Mesangial cell (primary cell): ENCODE results near the gene RASA1. TPM values are rescaled to one million over a fixed set of nuclear protein-coding genes. Genes with fewer than 3 reads are reported as not detected.

Experiments used
- total RNA-seq: library from RNA; depleted of rRNA; stranded (reverse); fragments of >200 nt; gene quantifications from 2 replicates; pipeline ENCODE4 v1.2.3, GENCODE V29; 2015

Gene RASA1
- total RNA-seq: 21.3 and 27.5 TPM in 2 replicates

DNA sequence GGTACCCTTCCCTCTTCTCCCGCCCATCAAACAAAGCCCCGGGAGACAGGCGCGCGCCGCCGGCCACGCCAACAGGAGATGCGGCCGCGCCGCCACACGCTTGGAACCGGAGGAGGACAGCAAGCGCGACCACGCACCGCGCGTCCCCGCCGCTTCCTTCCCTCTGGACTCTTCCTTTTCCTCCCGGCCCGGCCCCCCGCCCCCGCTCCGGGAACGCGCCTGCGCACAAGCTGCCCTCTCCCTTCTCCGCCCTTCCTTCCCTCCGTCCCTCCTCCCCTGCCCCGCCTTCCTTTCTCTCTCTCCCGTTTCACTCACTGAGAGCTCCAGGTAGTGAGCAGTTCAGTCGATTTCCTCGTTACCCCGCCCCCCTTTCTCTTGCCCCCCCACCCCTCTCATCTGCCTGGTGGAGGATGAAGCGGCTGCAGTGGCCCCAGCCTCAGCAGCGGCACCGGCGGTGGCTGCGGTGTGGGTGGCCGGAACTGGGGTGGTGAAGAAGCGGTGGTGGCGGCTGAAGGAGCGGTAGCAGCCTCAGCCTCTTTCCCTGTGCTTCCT is at the start of gene RASA1:
Gene RASA1 (plus strand): TSS at position 310 of the 552 bp plus-strand sequence. CDS start 569 bp downstream, outside the sequence.

DNA sequence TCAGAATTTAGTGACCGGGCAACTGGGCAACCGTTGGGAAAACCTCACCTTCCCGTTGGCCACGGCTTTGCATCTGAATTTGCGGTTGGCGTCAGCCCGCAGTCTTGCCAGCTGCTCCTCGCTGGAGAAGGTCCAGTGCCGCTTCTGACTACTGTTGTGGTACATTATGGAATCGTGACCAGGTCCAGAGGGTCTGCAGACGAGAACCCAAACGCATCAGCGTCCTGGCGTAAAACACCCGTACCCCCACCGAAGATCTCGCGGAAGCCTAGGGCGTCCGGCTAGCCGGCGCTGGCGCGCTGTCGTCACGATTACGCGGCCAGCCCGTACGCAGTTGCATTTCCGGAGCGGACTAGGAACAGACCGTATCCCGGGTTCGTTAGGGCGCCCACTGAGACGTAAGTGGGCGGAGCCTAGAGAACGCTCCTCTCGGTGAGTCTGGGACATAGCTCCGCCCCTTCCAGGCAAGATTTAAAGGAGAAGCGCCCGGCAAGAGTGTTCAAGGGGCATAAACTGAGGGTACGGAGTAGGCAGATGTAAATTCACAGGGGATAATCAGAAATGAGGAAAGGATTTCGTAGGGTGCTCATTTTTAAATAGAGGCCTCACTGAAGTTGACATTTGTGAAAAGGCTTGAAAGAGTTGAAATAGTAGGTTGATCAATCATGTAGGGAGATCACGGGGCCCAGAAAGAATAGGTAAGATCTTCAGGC is 145.1 kb downstream of the RASA1 start, which contains the start of gene CCNH:
Gene CCNH (minus strand): TSS at position 301 of the 713 bp plus-strand sequence. CDS start 136 bp downstream, at position 165.

Other genes with a start within 250 kb of the RASA1 start
- gene CCNH, start 145.0 kb downstream of the RASA1 start, total RNA-seq: 49.4 and 70.7 TPM in 2 replicates